ENCODE data around the gene USP3.

Gene USP3

GRCh38 chr15:63499611-63500010 is 4.8 kb upstream of the USP3 start:
- DNase-seq, result no peak

DNA sequence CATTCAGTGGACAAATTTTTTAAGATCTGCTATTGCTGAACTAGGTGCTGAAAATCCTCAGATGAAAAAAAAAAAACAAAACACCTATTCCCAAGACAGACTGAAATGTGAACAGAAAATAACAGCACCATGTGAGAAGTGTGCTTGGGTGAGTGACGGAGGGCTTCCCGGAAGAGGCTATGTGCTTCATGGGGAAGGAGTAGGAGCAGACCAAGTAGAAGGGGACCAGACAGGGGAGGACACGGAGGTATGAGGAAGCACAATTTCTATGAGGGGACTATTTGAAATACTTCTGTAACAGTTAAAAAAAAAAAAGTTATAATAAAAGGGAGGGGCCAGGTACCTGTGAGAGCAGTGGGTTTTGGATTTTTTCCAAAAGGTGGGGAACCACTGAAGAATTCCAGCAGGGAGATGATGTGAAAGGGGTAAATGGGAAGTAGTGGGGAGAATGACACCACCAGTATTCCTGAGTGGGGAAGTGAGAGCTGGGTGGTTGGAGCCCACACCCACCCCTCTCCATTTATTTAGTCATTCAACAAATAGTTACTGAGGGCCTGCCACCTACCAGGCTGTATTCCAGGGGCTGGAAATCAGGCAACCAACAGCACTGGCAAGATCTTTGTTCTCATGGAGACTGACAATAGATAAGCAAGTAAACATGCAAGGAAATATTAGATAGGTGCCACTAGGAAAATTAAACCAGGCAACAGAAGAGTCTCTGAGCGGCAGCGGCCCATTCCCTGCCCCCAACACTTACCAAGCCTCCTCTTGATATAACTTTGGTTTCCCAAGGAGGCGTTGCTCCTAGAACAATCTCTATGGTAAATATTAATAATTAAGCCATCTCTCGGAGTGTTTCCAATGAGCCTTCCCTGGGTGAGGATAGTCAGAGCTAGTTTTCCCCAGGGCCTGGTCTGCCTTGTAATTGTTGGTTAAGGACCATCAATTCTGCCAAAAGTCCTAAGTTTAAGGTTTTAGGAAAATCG is 3.8 kb upstream of the USP3 start:
- DNase-seq, result no peak

DNA sequence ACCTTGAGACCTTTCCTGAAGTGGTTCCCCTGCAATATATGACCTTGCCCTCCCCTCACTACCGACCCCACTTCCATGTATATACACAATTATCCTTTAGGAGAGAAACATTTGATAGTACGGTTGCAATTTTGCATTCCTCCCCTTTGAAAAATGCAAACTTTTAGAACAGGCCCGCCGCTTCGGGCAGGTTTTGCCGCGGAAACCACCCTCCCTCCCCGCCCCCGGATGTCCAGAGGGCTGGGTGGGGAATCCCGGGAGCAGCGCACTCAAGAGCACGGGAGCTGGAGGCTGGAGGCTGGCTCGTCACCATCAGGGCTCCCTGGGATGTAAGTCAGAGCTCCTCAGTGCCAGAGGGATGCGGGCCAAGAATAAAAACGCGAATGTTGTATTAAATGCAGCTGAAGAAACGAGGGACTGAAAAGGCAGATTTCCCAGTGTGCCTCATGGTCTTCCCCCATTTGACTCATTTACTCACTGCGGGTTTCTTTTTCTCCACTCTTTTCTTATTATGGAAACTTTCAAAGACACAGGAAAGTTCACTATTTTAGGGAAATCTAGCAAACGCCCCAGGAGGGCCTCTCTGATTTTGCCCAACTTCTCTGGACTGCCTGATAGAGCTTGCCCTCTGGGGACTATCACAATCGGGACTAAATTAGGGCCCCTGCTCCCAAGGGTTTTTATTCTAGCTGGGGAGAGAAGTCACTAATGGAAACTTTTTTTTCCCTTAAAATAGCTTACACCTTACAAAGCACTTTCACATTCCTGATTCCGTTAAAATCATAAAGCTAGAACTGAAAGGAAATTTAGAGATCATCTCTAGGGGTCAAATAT is 2.9 kb upstream of the USP3 start:
- DNase-seq, result no peak

DNA sequence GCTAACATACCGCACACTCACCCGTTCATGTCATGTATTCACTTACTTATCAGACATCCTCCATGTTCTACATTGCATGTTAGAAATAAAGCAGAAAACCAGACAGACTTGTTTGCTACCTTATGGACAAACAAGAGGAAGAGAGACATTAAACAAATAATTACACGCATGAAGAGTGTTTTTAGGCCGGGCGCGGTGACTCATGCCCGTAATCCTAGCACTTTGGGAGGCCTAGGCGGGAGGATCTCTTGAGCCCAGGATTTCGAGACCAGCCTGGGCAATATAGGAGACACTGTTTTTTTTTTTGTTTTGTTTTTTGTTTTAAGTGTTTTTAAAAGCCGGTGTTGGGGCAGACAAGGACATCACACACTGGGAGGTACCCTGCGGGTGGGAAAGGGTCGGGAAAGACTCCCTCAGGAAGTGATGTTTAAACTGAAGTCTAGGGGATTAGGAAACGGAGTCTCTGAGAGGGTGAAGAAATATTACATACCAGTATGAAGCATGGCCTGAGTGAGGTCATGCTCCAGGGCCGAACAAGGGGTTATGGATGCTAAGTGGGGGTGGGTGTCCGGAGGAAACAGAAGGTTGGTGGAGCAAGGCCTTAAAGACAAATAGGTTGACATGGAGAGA is 2.1 kb upstream of the USP3 start:
- DNase-seq, result no peak

GRCh38 chr15:63502843-63503738 is 1.3 kb upstream of the USP3 start:
- DNase-seq, result no peak

DNA sequence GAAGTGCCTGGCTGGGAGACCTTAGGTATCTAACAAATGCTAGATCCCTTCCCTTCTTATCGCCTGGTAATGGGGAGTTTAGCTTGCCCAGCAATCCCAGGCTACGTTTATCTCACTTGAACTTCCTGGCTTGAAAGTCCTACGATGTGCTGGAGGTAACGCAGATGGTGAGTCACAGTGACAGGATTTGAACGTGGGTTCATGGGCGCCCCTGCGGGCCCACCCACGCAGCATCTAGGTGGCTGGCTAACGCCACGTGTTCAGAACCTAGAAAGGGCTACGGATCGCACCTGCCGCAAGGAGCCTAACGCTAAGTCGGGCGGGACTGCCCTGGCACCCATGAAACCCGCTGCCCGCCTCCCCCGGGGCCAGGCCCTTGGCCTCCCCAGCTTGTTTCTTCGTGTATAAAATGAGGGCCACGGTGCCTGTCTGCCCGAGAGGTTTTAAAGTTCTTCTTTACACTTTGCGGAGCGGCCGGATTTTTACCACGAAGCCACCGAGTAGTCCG is 600 bp upstream of the USP3 start:
- no peak for DNase-seq

- no peak for DNase-seq
Observed at GRCh38 chr15:63504979-63505841, 817 bp downstream of the USP3 start.

GRCh38 chr15:63505842-63506222 is 1.4 kb downstream of the USP3 start:
- DNase-seq, result no peak

- DNase-seq, result no peak
Observed at GRCh38 chr15:63506537-63507035, 2.2 kb downstream of the USP3 start.

GRCh38 chr15:63507878-63508818 is 3.8 kb downstream of the USP3 start:
- no peak for DNase-seq

- DNase-seq, result no peak
Observed at GRCh38 chr15:63509056-63509954, 4.9 kb downstream of the USP3 start.

- no peak for DNase-seq
Observed at GRCh38 chr15:63509955-63510940, 5.9 kb downstream of the USP3 start.

GRCh38 chr15:63512148-63512547 is 7.8 kb downstream of the USP3 start:
- DNase-seq, result no peak

DNA sequence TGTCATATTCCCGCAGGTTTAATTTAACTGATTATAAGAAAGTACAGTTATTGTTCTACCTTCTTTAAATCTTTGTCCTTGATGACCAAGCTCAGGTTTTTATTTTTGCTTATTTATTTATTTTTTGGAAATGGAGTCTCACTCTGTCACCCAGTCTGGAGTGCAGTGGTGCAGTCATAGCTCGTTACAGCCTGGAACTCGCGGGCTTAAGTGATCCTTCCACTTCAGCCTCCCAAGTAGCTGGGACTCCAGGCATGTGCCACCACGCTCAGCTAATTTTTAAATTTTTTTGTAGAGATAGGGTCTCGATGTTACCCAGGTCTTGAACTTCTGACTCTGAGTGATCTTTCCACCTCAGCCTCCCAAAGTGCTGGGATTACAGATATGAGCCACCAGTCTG is 8.9 kb downstream of the USP3 start:
- no peak for DNase-seq

- DNase-seq, result no peak
Observed at GRCh38 chr15:63513728-63514127, 9.3 kb downstream of the USP3 start.

GRCh38 chr15:63514531-63514943 is 10.1 kb downstream of the USP3 start:
- no peak for DNase-seq

DNA sequence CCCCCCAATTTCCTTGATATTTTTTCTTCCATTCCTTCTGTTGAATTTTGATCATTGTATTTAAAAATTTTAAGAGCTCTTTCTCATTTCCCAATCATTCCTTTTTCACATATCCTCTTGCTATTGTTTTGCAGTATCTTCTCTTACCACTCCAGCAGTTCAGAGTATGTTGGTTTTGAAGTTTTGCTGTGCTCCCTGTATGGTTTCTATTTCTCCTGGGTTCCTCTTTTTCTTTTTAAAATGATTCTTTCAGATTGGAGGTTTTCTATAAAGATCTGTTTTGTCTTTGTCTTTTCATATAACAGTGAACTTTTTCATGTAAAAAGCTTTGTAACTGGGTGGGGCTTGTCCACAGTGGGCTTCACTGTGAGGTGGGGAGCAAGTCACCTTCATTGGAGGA is 12.8 kb downstream of the USP3 start:
- DNase-seq, result no peak

Data from NCI-H187 treated with DMSO at 0.1 percent for 48 hours (cell line).